ENCODE data around the gene CDK2. TPM values are rescaled to one million over a fixed set of nuclear protein-coding genes. Genes with fewer than 3 reads are reported as not detected.
"Not testable (repeated sequence)": the region's sequence is repeated elsewhere in the genome, so short reads cannot be mapped to it uniquely, and the experiment has no call there.

Gene CDK2
- total RNA-seq (10 to 100 TPM in 4 of 10 donors, 1 to 10 TPM in 6; 5.1 to 15.2 (median 8.4) TPM), polyA plus RNA-seq (10 to 100 TPM in 1 of 2 donors, 1 to 10 TPM in 1; 6.9 to 18.4 TPM)
- long read RNA-seq, donor 1, partial matches to known transcripts, result 0 of 9 reads
- long read RNA-seq, donor 1, other reads (novel, unspliced or antisense), result 3 of 9 reads
- long read RNA-seq, donor 2, transcript CDK2-201 (7 exons, 2,296 nt), result major isoform, 9 of 11 reads
- long read RNA-seq, donor 2, partial matches to known transcripts, result 0 of 11 reads
- long read RNA-seq, donor 2, other reads (novel, unspliced or antisense), result 1 of 11 reads
- long read RNA-seq, donor 3, transcript CDK2-201 (7 exons, 2,296 nt), result major isoform, 23 of 29 reads
- long read RNA-seq, donor 3, partial matches to known transcripts, result 2 of 29 reads
- long read RNA-seq, donor 3, other reads (novel, unspliced or antisense), result 1 of 29 reads

- Histone ChIP-seq H3K9me3 (no peaks in the 10 kb centered on the region), H3K36me3 (peaks cover 0 to 33% (median 0%) of the 10 kb centered on the region in 9 donors), H3K27ac (peak within 1 kb of the TSS; percentile 32 to 91 (median 86)), H3K4me3 (peak within 1 kb of the TSS; percentile 69 to 94 (median 81)), H3K4me1 (peaks cover 11 to 20% (median 15%) of the 10 kb centered on the region in 9 donors), H3K27me3 (no peaks in the 10 kb centered on the region)
- peak; percentile 95 to 99 (median 98) for ATAC-seq
- no peak for TF ChIP-seq CTCF (IDR thresholded peaks at IDR 0.05)
- WGBS, 2 donors, result 0 to 1% methylated on average over 45 of the region's 45 CpGs
- intact Hi-C loops (cut with DNase I), result no loop called here
- DNase-seq, result peak; percentile 95 to 96
Measured at GRCh38 chr12:55966408-55967281, at the start of gene CDK2. CDK2 (plus strand) TSS chr12:55966830; CDS start chr12:55967009, 179 bp downstream.

- intact Hi-C loops (cut with DNase I), result not testable (repeated sequence)
Measured at GRCh38 chr12:55919032-55919431, 47.6 kb upstream of the CDK2 start.

GRCh38 chr12:55922126-55922525, 44.5 kb upstream of the CDK2 start:
- no peak overlapping the region for H3K4me3 ChIP-seq
- peaks cover 4 to 28% (median 10%) of the 10 kb centered on the region in 9 donors for H3K4me1 ChIP-seq
- 94% methylated on average over 3 of the region's 3 CpGs for WGBS, 2 donors
- no peak for ATAC-seq
- no peaks in the 10 kb centered on the region for H3K27me3 ChIP-seq
- intact Hi-C loops (cut with DNase I), result no loop called here
- no peak for TF ChIP-seq CTCF (IDR thresholded peaks at IDR 0.05)
- no peaks in the 10 kb centered on the region for H3K9me3 ChIP-seq
- H3K36me3 ChIP-seq, result peaks cover 0 to 44% (median 0%) of the 10 kb centered on the region in 9 donors
- no peak for DNase-seq
- H3K27ac ChIP-seq, result no peak overlapping the region

More at GRCh38 chr12:55919032-55919431, 47.6 kb upstream of the CDK2 start:
- not testable (repeated sequence) for ATAC-seq, H3K27me3 ChIP-seq, H3K27ac ChIP-seq, DNase-seq, H3K4me3 ChIP-seq, H3K9me3 ChIP-seq
- WGBS, 2 donors, result 89 to 90% methylated on average over 3 of the region's 3 CpGs
- H3K4me1 ChIP-seq, result peaks cover 0 to 28% (median 9%) of the 10 kb centered on the region in 9 donors
- peaks cover 0 to 64% (median 0%) of the 10 kb centered on the region in 9 donors for H3K36me3 ChIP-seq

GRCh38 chr12:55923648-55924047, 43.0 kb upstream of the CDK2 start:
- H3K36me3 ChIP-seq, result peaks cover 0 to 39% (median 0%) of the 10 kb centered on the region in 9 donors
- DNase-seq; ATAC-seq; H3K27me3 ChIP-seq; H3K9me3 ChIP-seq; H3K27ac ChIP-seq; intact Hi-C loops (cut with DNase I); H3K4me3 ChIP-seq: not testable (repeated sequence)
- peaks cover 4 to 36% (median 17%) of the 10 kb centered on the region in 9 donors for H3K4me1 ChIP-seq
- WGBS, 2 donors, result 94 to 96% methylated on average over 9 of the region's 9 CpGs

GRCh38 chr12:55925371-55925770, 41.3 kb upstream of the CDK2 start:
- Histone ChIP-seq H3K27ac (no peak overlapping the region), H3K4me1 (peaks cover 4 to 51% (median 25%) of the 10 kb centered on the region in 9 donors), H3K27me3 (no peaks in the 10 kb centered on the region), H3K4me3 (no peak overlapping the region), H3K36me3 (peaks cover 0 to 33% (median 0%) of the 10 kb centered on the region in 9 donors), H3K9me3 (no peaks in the 10 kb centered on the region)
- WGBS, 2 donors, result 83 to 84% methylated on average over 4 of the region's 4 CpGs
- ATAC-seq (no peak), DNase-seq (no peak)
- intact Hi-C loops (cut with DNase I), result loop anchor here in 7 of 10 donors (5.0 kb wide), 6 partner anchors 47 to 117 kb away; partner anchors contain the start of genes DNAJC14 (in 2 of the 7), RAB5B (in 1 of the 7) and RPS26 (in 1 of the 7)
- TF ChIP-seq CTCF (IDR thresholded peaks at IDR 0.05), result no peak

All from heart right ventricle (tissue), 16 donors.